Endothelial cell of umbilical vein (primary cell): Measurements from ENCODE around the gene ZNF777. TPM values are rescaled to one million over a fixed set of nuclear protein-coding genes. Genes with fewer than 3 reads are reported as not detected.

Experiments
- BruUV-seq: library from RNA; stranded (reverse); fragments of 400-500 nt; replicated peaks from 2 replicates; lab custom pipeline; 2021; lab: Mats Ljungman, UMichigan
- CTCF ChIA-PET: fragments of 300-600, 350-600 bp; sonication (Branson Sonifier 250); formaldehyde crosslinking; loops from one replicate; lab custom pipeline; 2021; ENCODE audit warnings: antibody characterized with exemption, inconsistent platforms; lab: Charles Lee
- POLR2A ChIA-PET: fragments of 300-600, 350-600 bp; sonication (Branson Sonifier 250); formaldehyde crosslinking; loops from one replicate; lab custom pipeline; 2021; ENCODE audit warnings: antibody characterized with exemption, inconsistent platforms; lab: Charles Lee
- DNase-seq: peaks from one replicate; pipeline ENCODE4 v3.0.0-alpha.2; 2011; ENCODE audit warnings: low read depth, low spot score
- FAIRE-seq: peaks from 2 replicates; lab custom pipeline; 2011; peaks lifted over from hg19 to GRCh38; lab: Jason Lieb, UNC
- H2AFZ ChIP-seq: 2 replicates; pipeline ENCODE4 v1.6.0; 2012; ENCODE audit warnings: low read depth, low read length, control low read depth, inconsistent platforms
- H3K27ac ChIP-seq: 2 replicates; pipeline ENCODE4 v1.5.1; 2011; ENCODE audit warnings: low read depth, mild to moderate bottlenecking, control low read depth, low read length, moderate library complexity; ENCODE audit not compliant: insufficient read depth
- H3K27me3 ChIP-seq, 2 experiments: 2 replicates each; pipeline versions ENCODE4 v1.6.0 to v1.6.1; 2011; ENCODE audit warnings: low read length in 2 of 2, mixed read lengths in 1 of 2; ENCODE audit not compliant: control insufficient read depth in 2 of 2, insufficient read depth in 2 of 2
- H3K36me3 ChIP-seq, 2 experiments: 2 replicates in 1 of 2; 3 replicates in 1 of 2; pipeline ENCODE4 v1.5.1; 2011; ENCODE audit warnings: low read length in 2 of 2, mild to moderate bottlenecking in 1 of 2, moderate library complexity in 1 of 2; ENCODE audit not compliant: control insufficient read depth in 2 of 2, insufficient read depth in 2 of 2; ENCODE audit errors: extremely low read depth in 1 of 2
- H3K4me1 ChIP-seq: 3 replicates; pipeline ENCODE4 v1.5.1; 2011; ENCODE audit warnings: mild to moderate bottlenecking, low read length; ENCODE audit not compliant: control insufficient read depth, insufficient read depth; ENCODE audit errors: extremely low read depth
- H3K4me2 ChIP-seq: 2 replicates; pipeline ENCODE4 v1.6.1; 2011; ENCODE audit warnings: low read length, control low read depth, mixed read lengths; ENCODE audit not compliant: insufficient read depth
- H3K4me3 ChIP-seq, 3 experiments: fragments of 200-600 bp in 1 of 3; sonication (generic), shearing (Covaris generic) in 1 of 3; replicated peaks in 1 of 3; 2 replicates each; pipeline ENCODE4 v1.5.1; 2011 to 2016; ENCODE audit warnings: control low read depth in 3 of 3, low read length in 3 of 3, mild to moderate bottlenecking in 2 of 3, inconsistent platforms in 1 of 3, low read depth in 1 of 3, moderate library complexity in 1 of 3; ENCODE audit not compliant: insufficient read depth in 1 of 3
- H3K79me2 ChIP-seq: 2 replicates; pipeline ENCODE4 v1.6.0; 2012; ENCODE audit warnings: low read length, inconsistent platforms; ENCODE audit not compliant: control insufficient read depth, insufficient read depth
- H3K9ac ChIP-seq: replicated peaks from 2 replicates; pipeline ENCODE3; 2011; ENCODE audit warnings: low read length, control low read depth; ENCODE audit not compliant: insufficient read depth; ENCODE audit errors: extremely low read depth
- H3K9me1 ChIP-seq: replicated peaks from 3 replicates; pipeline ENCODE4 v1.6.0; 2011; ENCODE audit warnings: mild to moderate bottlenecking, low read length; ENCODE audit not compliant: control insufficient read depth, insufficient read depth; ENCODE audit errors: extremely low read depth
- H3K9me3 ChIP-seq: replicated peaks from 2 replicates; pipeline ENCODE4 v1.5.1; 2012; ENCODE audit warnings: low read length, inconsistent platforms; ENCODE audit not compliant: control insufficient read depth, insufficient read depth
- H4K20me1 ChIP-seq: replicated peaks from 2 replicates; pipeline ENCODE3; 2011; ENCODE audit warnings: mild to moderate bottlenecking, low read length; ENCODE audit not compliant: control insufficient read depth, insufficient read depth; ENCODE audit errors: extremely low read depth
- CTCF ChIP-seq, 2 donors: IDR thresholded peaks; 1 replicate in 1 of 2; 2 replicates in 1 of 2; pipeline ENCODE4 v1.5.1; 2011; ENCODE audit warnings: low read length in 2 of 2, mild to moderate bottlenecking in 2 of 2, moderate library complexity in 2 of 2, control low read depth in 1 of 2, inconsistent platforms in 1 of 2, low read depth in 1 of 2; ENCODE audit not compliant: insufficient read depth in 1 of 2; ENCODE audit errors: extremely low read depth in 1 of 2
- EZH2 ChIP-seq: IDR thresholded peaks from 2 replicates; pipeline ENCODE4 v1.6.1; 2012; ENCODE audit warnings: borderline replicate concordance, low read depth, mild to moderate bottlenecking, moderate library complexity, low read length, inconsistent platforms; ENCODE audit not compliant: severe bottlenecking
- FOS ChIP-seq: IDR thresholded peaks from 2 replicates; pipeline ENCODE4 v1.6.1; 2011; ENCODE audit warnings: mild to moderate bottlenecking, low read length, moderate library complexity, borderline replicate concordance; ENCODE audit not compliant: insufficient read depth
- GATA2 ChIP-seq: IDR thresholded peaks from 2 replicates; pipeline ENCODE4 v1.7.0; 2011; ENCODE audit warnings: low read depth, mild to moderate bottlenecking, moderate library complexity, mixed read lengths, low read length; ENCODE audit not compliant: insufficient read length, insufficient read depth
- JUN ChIP-seq: IDR thresholded peaks from 2 replicates; pipeline ENCODE4 v1.6.1; 2011; ENCODE audit warnings: borderline replicate concordance, low read depth; ENCODE audit not compliant: insufficient read length, insufficient read depth
- MYC ChIP-seq: IDR thresholded peaks from one replicate; pipeline ENCODE4 v1.6.1; 2011; ENCODE audit warnings: mild to moderate bottlenecking, low read depth, low read length
- POLR2A ChIP-seq: IDR thresholded peaks from 2 replicates; pipeline ENCODE4 v1.6.1; 2012; ENCODE audit warnings: low read depth, mild to moderate bottlenecking, control low read depth, low read length
- POLR2AphosphoS5 ChIP-seq: IDR thresholded peaks from 2 replicates; pipeline ENCODE4 v1.6.1; 2012; ENCODE audit warnings: low read depth, mild to moderate bottlenecking, control low read depth, low read length, moderate library complexity; ENCODE audit not compliant: insufficient read depth
- dilution Hi-C: fragments of 300-500 bp; cut with MboI; formaldehyde crosslinking; loops from one replicate; pipeline ENCODE4 v1.15.0; 2019; ENCODE audit warnings: low sequenced_read_pairs; ENCODE audit not compliant: extremely low pct_ligation_motif_present
- intact Hi-C: fragments of 100-400 bp; cut with micrococcal nuclease; formaldehyde crosslinking; loops from one replicate; pipeline ENCODE4 v1.10.0; 2022
- polyA plus RNA-seq, 4 experiments: library from polyadenylated mRNA; depleted of rRNA in 3 of 4; stranded (reverse) in 3 of 4; unstranded in 1 of 4; fragments of >200 nt; gene quantifications; 2 replicates each; pipeline versions ENCODE4 v1.2.1 to v1.2.3, GENCODE V29; 2011 to 2012; ENCODE audit warnings: missing spikeins in 1 of 4
- total RNA-seq: library from RNA; stranded (reverse); gene quantifications from 2 replicates; pipeline ENCODE4 v1.2.3, GENCODE V29; 2021
- TF ChIP-seq, protein P1 (sequence below): IDR thresholded peaks from 2 replicates; pipeline ENCODE4 v1.6.1; 2011; ENCODE audit not compliant: insufficient read depth, insufficient read length

The ZNF777 gene
- total and polyA plus RNA-seq, 2 donors (not counting 3 experiments of a cell fraction or from before 2014, with no cell fraction given), result 7.4 to 11.1 TPM

DNA sequence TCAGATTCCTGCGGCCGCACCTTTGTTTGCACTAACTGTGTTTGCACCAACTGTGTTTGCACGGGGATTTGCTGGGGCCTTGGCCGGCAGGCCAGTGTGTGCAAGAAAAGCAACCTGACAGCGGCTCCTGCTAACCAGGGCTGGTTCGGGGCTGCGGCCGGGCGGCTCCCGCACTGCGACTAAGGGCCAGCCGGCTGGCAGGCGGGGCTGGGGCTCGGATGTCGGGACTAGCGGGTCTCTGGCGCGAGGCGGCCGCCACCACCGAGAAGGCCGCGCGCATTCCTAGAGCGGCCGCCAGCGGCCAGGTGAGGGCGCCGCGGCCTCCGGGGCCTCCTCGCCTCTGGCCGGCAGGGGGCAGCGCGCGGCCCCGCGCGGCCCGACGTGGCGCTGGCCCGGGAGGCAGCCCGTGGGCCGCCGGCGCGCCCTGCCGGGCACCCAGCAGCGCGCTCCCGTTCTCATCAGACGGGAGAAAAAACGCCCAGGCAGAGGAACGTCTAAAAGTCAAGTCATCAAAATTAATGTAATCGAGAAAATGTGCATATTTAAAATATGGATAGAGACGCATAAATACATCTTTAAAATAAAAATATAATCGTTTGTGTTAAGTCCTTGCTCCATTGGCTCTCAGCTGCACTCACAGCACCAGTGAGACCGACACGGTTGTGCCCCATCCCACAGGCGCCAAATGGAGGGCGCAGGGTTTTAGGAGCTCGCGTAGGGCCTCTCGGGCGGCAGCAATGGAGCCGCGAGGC, 38.5 kb downstream of the ZNF777 start:
- Histone ChIP-seq H3K9ac (peak overlapping the region; percentile 40), H3K4me2 (peak overlapping the region; percentile 61), H3K9me1 (no peaks in the 10 kb centered on the region), H2AFZ (peak overlapping the region; percentile 99), H3K4me3 (peak overlapping the region; percentile 26 to 42 (median 41)), H3K27me3 (no peaks in the 10 kb centered on the region), H3K9me3 (no peaks in the 10 kb centered on the region), H3K27ac (no peak overlapping the region), H3K4me1 (peaks cover 10% of the 10 kb centered on the region), H3K36me3 (no peaks in the 10 kb centered on the region), H4K20me1 (no peaks in the 10 kb centered on the region), H3K79me2 (no peaks in the 10 kb centered on the region)
- intact Hi-C loops, result loop anchor here (1.0 kb wide), 6 partner anchors 38 to 439 kb away; partner anchors contain the start of genes ZNF746 and ZNF783
- POLR2A ChIA-PET, result no interaction called here
- dilution Hi-C loops, result no loop called here
- CTCF ChIA-PET, result interaction anchor here (0.5 to 3.0 kb wide), 11 partner anchors 15 to 1740 kb away, joined by 3 to 26 read pairs (median 3); partner anchors contain the start of genes ZNF777 and ZNF783
- no TSS peak for BruUV-seq
- DNase-seq, result peak; percentile 69
- FAIRE-seq, result peak; percentile 87
- TF ChIP-seq JUN, result no peak
- TF ChIP-seq GATA2, result no peak
- no peak for TF ChIP-seq MYC
- peak; percentile 68 to 72 for TF ChIP-seq CTCF (IDR thresholded peaks at IDR 0.05; ENCODE audit: extremely low read depth in 1 of 2, insufficient read depth in 1 of 2, low read depth in 1 of 2, low read length in 2 of 2)
- TF ChIP-seq, protein P1, sequence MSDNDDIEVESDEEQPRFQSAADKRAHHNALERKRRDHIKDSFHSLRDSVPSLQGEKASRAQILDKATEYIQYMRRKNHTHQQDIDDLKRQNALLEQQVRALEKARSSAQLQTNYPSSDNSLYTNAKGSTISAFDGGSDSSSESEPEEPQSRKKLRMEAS, result no peak
- TF ChIP-seq EZH2, result no peak
- TF ChIP-seq FOS, result no peak
- TF ChIP-seq POLR2AphosphoS5, result peak; percentile 56
- no peak for TF ChIP-seq POLR2A
